Naive thymus-derived CD8-positive, alpha-beta T cell (primary cell): ENCODE data around the gene KRTAP5-3. TPM values are rescaled to one million over a fixed set of nuclear protein-coding genes. Genes with fewer than 3 reads are reported as not detected.
"Not testable (repeated sequence)": the region's sequence is repeated elsewhere in the genome, so short reads cannot be mapped to it uniquely, and the experiment has no call there.

ENCODE experiments used
- ATAC-seq, 2 donors: fragments of 150-1000 bp; cut with Tn5 transposase in 1 of 2; sonication (Bioruptor Pico), chemical (Tn5 transposase) in 1 of 2; 1 replicate in 1 of 2; 2 replicates in 1 of 2; pipeline ENCODE4 v1.10.0; 2021; ENCODE audit warnings: mild to moderate bottlenecking in 2 of 2, moderate library complexity in 2 of 2
- POLR2A ChIA-PET: fragments of 350-600 bp; sonication (Branson Sonifier 250); formaldehyde crosslinking; loops from one replicate; lab custom pipeline; 2021; ENCODE audit warnings: antibody characterized with exemption; lab: Charles Lee
- DNase-seq, 10 donors: peaks; one replicate each; pipeline versions ENCODE4 v3.0.0 to v3.0.0-alpha.2; 2020 to 2022
- H3K27ac Mint-ChIP-seq, 10 donors: one replicate each; pipeline ENCODE4 v1.8.0; 2020 to 2022; ENCODE audit warnings: mild to moderate bottlenecking in 10 of 10, mixed read lengths in 10 of 10, moderate library complexity in 4 of 10, inconsistent platforms in 1 of 10
- H3K27me3 Mint-ChIP-seq, 5 donors: one replicate each; pipeline ENCODE4 v1.8.0; 2021 to 2022; ENCODE audit warnings: mixed read lengths in 5 of 5
- H3K36me3 Mint-ChIP-seq, 3 donors: one replicate each; pipeline ENCODE4 v1.8.0; 2020 to 2022; ENCODE audit warnings: mixed read lengths in 3 of 3, mild to moderate bottlenecking in 2 of 3, inconsistent platforms in 1 of 3
- H3K4me1 Mint-ChIP-seq, 4 donors: one replicate each; pipeline ENCODE4 v1.8.0; 2021 to 2022; ENCODE audit warnings: mixed read lengths in 4 of 4
- H3K4me3 Mint-ChIP-seq, 10 donors: one replicate each; pipeline ENCODE4 v1.8.0; 2020 to 2022; ENCODE audit warnings: mild to moderate bottlenecking in 10 of 10, mixed read lengths in 10 of 10, moderate library complexity in 6 of 10, inconsistent platforms in 1 of 10
- H3K9me3 Mint-ChIP-seq, 9 donors: one replicate each; pipeline ENCODE4 v1.8.0; 2020 to 2022; ENCODE audit warnings: mixed read lengths in 9 of 9, mild to moderate bottlenecking in 3 of 9, inconsistent platforms in 1 of 9, moderate library complexity in 1 of 9
- polyA plus RNA-seq, 3 donors: library from polyadenylated mRNA; unstranded; fragments of 300-500 nt; fragmentation: Illumina TruSeq; gene quantifications; one replicate each; pipeline ENCODE4 v1.2.3, GENCODE V29; 2021
- total RNA-seq, 8 experiments: library from RNA in 2 of 8; stranded (reverse) in 2 of 8; gene quantifications; one replicate each; pipeline ENCODE4 v1.2.3 and lab custom pipeline; 2021 to 2026

KRTAP5-3 gene
- total and polyA plus RNA-seq, 5 experiments from 2014 or later = not detected

DNA sequence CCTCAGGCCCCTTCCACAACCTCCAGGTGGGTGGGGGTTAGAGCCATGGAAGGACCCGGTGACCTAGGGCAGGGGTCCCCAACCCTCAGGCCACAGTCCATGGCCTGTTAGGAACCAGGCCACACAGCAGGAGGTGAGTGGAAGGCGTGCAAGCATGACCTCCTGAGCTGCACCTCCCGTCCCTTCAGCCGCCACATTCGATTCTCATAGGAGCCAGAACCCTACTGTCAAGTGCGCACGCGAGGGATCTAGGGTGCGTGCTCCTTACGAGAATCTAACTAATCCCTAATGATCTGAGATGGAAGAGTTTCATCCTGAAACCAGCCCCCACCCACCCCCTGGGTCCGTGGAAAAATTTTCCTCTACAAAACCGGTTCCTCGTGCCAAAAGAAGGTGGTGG, 17.3 kb upstream of the KRTAP5-3 start:
- H3K4me3 Mint-ChIP-seq = no peak overlapping the region
- no peak for ATAC-seq
- no peaks in the 10 kb centered on the region for H3K36me3 Mint-ChIP-seq
- H3K27ac Mint-ChIP-seq = peak overlapping the region in 1 of 10 donors; percentile 29
- H3K9me3 Mint-ChIP-seq = no peaks in the 10 kb centered on the region
- peaks cover 6 to 20% (median 14%) of the 10 kb centered on the region in 5 donors for H3K27me3 Mint-ChIP-seq
- DNase-seq = no peak
- POLR2A ChIA-PET = interaction anchor here (1.0 kb wide), 1 partner anchor 32 kb away, joined by 5 read pairs; no protein-coding TSS in a partner anchor
- H3K4me1 Mint-ChIP-seq = peaks cover 0 to 10% (median 3%) of the 10 kb centered on the region in 4 donors

DNA sequence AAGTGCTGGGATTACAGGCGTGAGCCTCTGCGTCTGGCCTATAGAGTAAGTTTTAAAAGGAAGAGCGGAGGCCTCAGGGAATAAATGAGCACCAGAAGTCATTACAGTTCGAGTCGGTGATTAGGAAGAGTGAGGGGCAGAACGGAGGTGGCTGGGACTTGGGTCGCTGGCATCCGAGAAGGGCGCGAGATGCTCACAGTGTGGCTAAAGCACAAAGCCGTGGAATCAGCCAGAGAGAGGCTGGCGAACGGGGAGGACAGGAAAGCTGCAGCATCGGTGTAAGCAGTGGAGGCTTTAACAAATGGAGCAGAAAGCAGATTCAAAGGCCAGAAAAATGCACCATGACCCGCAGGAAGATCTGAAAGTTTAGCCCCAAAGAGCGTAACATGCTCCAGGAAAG, 16.4 kb upstream of the KRTAP5-3 start:
- Mint-ChIP-seq H3K4me3 (no peak overlapping the region), H3K27me3 (peaks cover 4 to 18% (median 14%) of the 10 kb centered on the region in 5 donors), H3K9me3 (no peaks in the 10 kb centered on the region), H3K36me3 (no peaks in the 10 kb centered on the region), H3K27ac (no peak overlapping the region), H3K4me1 (peaks cover 0 to 9% (median 2%) of the 10 kb centered on the region in 4 donors)
- POLR2A ChIA-PET = no interaction called here
- no peak for ATAC-seq
- DNase-seq = no peak

GRCh38 chr11:1623716-1624115, 15.5 kb upstream of the KRTAP5-3 start:
- ATAC-seq (no peak), DNase-seq (no peak)
- H3K4me3 Mint-ChIP-seq = no peak overlapping the region
- H3K36me3 Mint-ChIP-seq = no peaks in the 10 kb centered on the region
- peaks cover 7 to 14% (median 12%) of the 10 kb centered on the region in 5 donors for H3K27me3 Mint-ChIP-seq
- no peak overlapping the region for H3K27ac Mint-ChIP-seq
- POLR2A ChIA-PET = no interaction called here
- H3K9me3 Mint-ChIP-seq = no peaks in the 10 kb centered on the region
- peaks cover 0 to 6% (median 4%) of the 10 kb centered on the region in 4 donors for H3K4me1 Mint-ChIP-seq

GRCh38 chr11:1622086-1622485, 13.8 kb upstream of the KRTAP5-3 start, which contains the start of gene KRTAP5-4:
Gene KRTAP5-4 (minus strand): TSS chr11:1622138. CDS start chr11:1622093, 45 bp downstream.
- Mint-ChIP-seq H3K27me3 (peaks cover 10 to 20% (median 14%) of the 10 kb centered on the region in 5 donors), H3K4me1 (peaks cover 0 to 6% (median 3%) of the 10 kb centered on the region in 4 donors), H3K36me3 (no peaks in the 10 kb centered on the region), H3K9me3 (no peaks in the 10 kb centered on the region), H3K4me3 (no peak within 1 kb of the TSS), H3K27ac (peak within 1 kb of the TSS in 1 of 10 donors; percentile 28)
- POLR2A ChIA-PET = no interaction called here
- no peak for DNase-seq
- no peak for ATAC-seq

DNA sequence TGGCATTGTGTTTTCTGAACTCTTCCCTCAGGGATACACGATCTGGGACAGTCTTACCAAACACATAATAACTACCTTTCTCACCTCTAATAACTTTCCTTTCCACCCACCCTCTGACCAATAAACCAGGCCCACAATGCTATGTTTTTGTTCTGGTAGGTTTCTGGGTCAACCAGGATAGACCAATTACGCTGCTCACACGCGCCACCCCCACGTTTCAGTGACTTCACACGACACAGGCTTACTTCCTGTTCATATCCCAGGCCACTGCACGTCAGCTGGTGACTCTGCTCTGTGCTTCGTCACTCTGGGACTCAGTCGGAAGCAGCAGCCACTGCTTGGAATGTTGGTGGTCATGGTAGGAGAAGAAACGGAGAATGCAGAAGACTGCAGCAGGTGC, 11.2 kb upstream of the KRTAP5-3 start:
- H3K9me3 Mint-ChIP-seq = no peaks in the 10 kb centered on the region
- POLR2A ChIA-PET = no interaction called here

DNA sequence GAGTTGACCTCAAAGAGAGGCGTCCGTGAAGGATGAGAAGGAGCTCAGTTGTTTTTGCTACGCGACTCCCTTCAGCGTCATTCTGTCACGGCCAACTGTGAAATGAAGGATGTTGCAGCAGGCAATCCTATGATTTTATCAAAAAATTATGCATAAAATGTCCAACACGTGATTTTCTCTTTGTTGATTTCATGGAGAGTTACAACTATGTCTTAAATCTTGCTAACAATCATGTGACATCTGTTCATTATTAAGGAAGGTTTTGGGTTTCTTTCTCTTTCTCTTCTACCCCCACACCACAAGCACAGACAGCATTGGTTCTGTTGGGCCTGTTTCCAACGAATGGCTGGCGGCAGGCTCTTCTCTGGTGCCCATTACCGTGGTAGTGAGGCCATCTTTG, 10.0 kb upstream of the KRTAP5-3 start:
- Mint-ChIP-seq H3K27me3 (peaks cover 26 to 53% (median 36%) of the 10 kb centered on the region in 5 donors), H3K4me3 (no peak overlapping the region), H3K9me3 (no peaks in the 10 kb centered on the region), H3K36me3 (no peaks in the 10 kb centered on the region), H3K4me1 (peaks cover 0 to 6% (median 3%) of the 10 kb centered on the region in 4 donors), H3K27ac (no peak overlapping the region)
- no peak for DNase-seq
- ATAC-seq = no peak
- POLR2A ChIA-PET = no interaction called here

More for the DNA sequence above, 11.2 kb upstream of the KRTAP5-3 start:
- no peak for DNase-seq
- Mint-ChIP-seq H3K27ac (peak overlapping the region in 1 of 10 donors; percentile 10), H3K36me3 (no peaks in the 10 kb centered on the region), H3K27me3 (peaks cover 26 to 41% (median 32%) of the 10 kb centered on the region in 5 donors), H3K4me1 (peaks cover 0 to 6% (median 3%) of the 10 kb centered on the region in 4 donors), H3K4me3 (peak overlapping the region in 2 of 10 donors; percentile 33 to 45)
- ATAC-seq = peak in 1 of 2 donors; percentile 61

DNA sequence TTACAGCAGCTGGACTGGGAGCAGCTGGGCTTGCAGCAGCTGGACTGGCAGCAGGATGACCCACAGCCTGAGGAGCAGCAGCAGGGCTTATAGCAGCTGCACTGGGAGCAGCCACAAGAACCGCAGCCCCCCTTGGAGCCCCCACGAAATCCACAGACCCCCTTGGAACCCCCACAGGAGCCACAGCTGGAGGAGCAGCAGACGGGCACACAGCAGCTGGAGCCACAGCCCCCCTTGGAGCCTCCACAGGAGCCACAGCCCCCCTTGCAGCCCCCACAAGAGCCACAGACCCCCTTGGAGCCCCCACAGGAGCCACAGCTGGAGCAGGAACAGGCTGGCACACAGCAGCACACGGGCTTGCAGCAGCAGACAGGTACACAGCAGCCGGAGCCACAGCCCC, 362 bp downstream of the KRTAP5-3 start:
- H3K27ac Mint-ChIP-seq, POLR2A ChIA-PET, ATAC-seq, DNase-seq, H3K4me1 Mint-ChIP-seq, H3K36me3 Mint-ChIP-seq, H3K4me3 Mint-ChIP-seq, H3K9me3 Mint-ChIP-seq: not testable (repeated sequence)
- H3K27me3 Mint-ChIP-seq = peaks cover 18 to 45% (median 35%) of the 10 kb centered on the region in 5 donors

GRCh38 chr11:1607156-1607845, 962 bp downstream of the KRTAP5-3 start:
- H3K27ac Mint-ChIP-seq, POLR2A ChIA-PET, H3K4me1 Mint-ChIP-seq, DNase-seq, ATAC-seq, H3K4me3 Mint-ChIP-seq, H3K36me3 Mint-ChIP-seq, H3K9me3 Mint-ChIP-seq: not testable (repeated sequence)
- H3K27me3 Mint-ChIP-seq = peaks cover 18 to 51% (median 35%) of the 10 kb centered on the region in 5 donors

DNA sequence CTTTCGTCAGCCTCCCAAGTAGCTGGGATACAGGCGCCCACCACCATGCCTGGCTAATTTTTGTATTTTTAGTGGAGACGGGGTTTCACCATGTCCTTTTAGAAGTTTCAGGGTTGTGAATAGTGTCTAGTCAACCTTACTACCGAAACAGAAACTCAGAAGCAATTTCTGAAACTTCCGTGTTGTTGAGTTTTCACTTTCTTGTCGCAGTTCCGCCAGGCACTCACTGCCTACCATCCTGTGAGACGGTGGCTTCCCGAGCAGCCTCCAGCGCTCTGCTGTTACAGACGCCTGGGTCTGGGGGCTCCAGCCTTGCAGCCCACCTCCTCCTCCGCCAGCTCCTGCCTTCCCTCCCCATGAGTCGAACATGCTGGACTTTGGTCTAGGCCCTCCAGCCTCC, 2.3 kb downstream of the KRTAP5-3 start:
- ATAC-seq, H3K36me3 Mint-ChIP-seq, POLR2A ChIA-PET, H3K4me1 Mint-ChIP-seq, DNase-seq, H3K9me3 Mint-ChIP-seq: not testable (repeated sequence)
- Mint-ChIP-seq H3K27ac (peak overlapping the region in 2 of 10 donors; percentile 21 to 44), H3K4me3 (peak overlapping the region in 1 of 10 donors; percentile 57), H3K27me3 (peaks cover 20 to 49% (median 37%) of the 10 kb centered on the region in 5 donors)

DNA sequence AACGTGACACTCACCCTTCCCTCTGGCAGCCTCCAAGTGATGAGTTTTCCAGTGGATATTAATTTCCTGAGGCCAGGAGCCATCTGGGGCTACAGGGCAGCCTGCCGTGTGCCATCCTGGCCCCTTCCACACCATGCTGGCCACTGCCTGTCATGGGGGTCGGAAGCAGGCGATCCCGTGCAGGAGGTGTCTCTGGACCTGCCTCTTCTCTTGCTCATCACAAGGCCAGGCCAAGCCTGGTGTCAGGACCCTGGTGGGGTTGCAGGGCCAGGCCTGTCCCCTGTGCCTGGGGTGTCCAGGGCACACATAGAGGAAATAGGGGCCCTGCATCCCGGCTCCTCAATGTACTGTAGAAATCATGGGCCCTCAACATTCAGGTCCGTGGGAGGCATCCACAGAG, 3.6 kb downstream of the KRTAP5-3 start:
- POLR2A ChIA-PET = no interaction called here
- Mint-ChIP-seq H3K36me3 (no peaks in the 10 kb centered on the region), H3K27me3 (peaks cover 25 to 45% (median 34%) of the 10 kb centered on the region in 5 donors), H3K27ac (no peak overlapping the region), H3K4me1 (peaks cover 0 to 1% (median under 1%) of the 10 kb centered on the region in 4 donors), H3K9me3 (no peaks in the 10 kb centered on the region), H3K4me3 (no peak overlapping the region)
- DNase-seq (no peak), ATAC-seq (no peak)

DNA sequence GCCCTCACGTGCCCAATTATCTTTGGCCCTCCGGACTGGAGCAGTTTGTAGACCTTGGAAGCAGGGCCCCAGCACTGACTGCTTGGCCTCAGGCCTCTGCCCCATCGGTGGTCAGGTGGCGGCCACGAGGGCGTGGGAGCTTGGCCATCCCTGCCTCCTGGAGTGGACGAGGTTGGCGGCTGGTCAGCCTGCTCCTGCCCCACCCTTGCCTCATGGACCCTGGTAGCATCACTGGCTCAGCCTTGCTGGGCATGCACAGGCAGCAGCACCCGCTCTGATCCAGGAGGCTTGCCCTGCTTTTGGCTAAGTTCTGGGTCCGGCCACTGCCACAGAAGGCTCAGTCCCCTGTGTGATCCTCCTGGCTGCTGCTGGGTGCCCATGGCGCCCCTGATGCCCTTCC, 4.1 kb downstream of the KRTAP5-3 start:
- Mint-ChIP-seq H3K4me3 (no peak overlapping the region), H3K4me1 (peaks cover 0 to 1% (median under 1%) of the 10 kb centered on the region in 4 donors), H3K27me3 (peaks cover 30 to 46% (median 39%) of the 10 kb centered on the region in 5 donors), H3K27ac (no peak overlapping the region), H3K9me3 (no peaks in the 10 kb centered on the region), H3K36me3 (no peaks in the 10 kb centered on the region)
- DNase-seq (no peak), ATAC-seq (no peak)
- POLR2A ChIA-PET = no interaction called here

DNA sequence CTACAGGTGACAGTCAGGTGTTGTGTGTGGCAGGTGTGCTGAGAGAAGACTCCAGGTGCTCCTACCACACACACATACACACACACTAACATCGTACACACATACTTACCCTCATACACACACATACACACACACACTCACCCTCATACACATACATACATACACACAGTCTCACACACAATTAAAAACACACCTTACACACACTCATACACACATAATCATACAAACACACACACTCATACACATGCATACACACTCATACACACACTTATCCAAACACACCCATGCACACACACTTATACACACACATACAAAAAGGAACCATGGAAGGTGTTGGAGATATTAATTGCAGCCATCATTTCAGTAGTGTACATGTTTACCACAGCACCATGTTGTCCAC, 4.6 kb downstream of the KRTAP5-3 start:
- POLR2A ChIA-PET = no interaction called here
- Mint-ChIP-seq H3K9me3 (no peaks in the 10 kb centered on the region), H3K4me1 (peaks cover 0 to 1% (median under 1%) of the 10 kb centered on the region in 4 donors), H3K4me3 (no peak overlapping the region), H3K36me3 (no peaks in the 10 kb centered on the region), H3K27me3 (peaks cover 30 to 47% (median 41%) of the 10 kb centered on the region in 5 donors), H3K27ac (no peak overlapping the region)
- ATAC-seq (no peak), DNase-seq (no peak)

DNA sequence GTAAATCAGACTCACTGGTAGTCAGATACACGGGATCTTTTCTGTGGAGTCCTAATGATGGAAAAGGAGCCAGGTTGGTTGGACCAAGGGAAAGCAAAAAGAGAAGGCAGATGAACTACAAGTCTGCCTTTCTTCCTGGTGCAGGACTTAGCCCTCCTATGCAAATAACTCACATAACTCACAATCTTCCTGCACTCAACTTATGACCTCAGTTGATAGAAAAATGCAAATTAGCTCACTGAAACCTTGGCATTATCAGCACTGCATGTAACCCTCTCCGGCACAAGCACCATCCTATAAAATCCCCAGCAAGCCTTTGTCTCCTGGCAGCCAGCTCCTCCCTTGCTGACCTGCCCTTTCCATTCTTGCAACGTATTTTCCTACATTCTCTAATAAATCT, 6.6 kb downstream of the KRTAP5-3 start:
- not testable (repeated sequence) for DNase-seq

More for the DNA sequence above, 6.6 kb downstream of the KRTAP5-3 start:
- H3K27ac Mint-ChIP-seq, POLR2A ChIA-PET, H3K4me1 Mint-ChIP-seq, H3K4me3 Mint-ChIP-seq, H3K9me3 Mint-ChIP-seq, ATAC-seq, H3K36me3 Mint-ChIP-seq: not testable (repeated sequence)
- H3K27me3 Mint-ChIP-seq = peaks cover 34 to 53% (median 44%) of the 10 kb centered on the region in 5 donors
